Gastroesophageal sphincter (tissue), 3 donors: ENCODE data around the gene IST1.

Source experiments
- EP300 ChIP-seq: sonication (generic); formaldehyde crosslinking; IDR thresholded peaks from one replicate; pipeline ENCODE4 v1.6.1; 2017; ENCODE audit warnings: antibody characterized with exemption, mild to moderate bottlenecking
- POLR2A ChIP-seq, 2 donors: fragments of 450-650 bp; IDR thresholded peaks; one replicate each; pipeline ENCODE4 v1.6.1; 2017; ENCODE audit warnings: antibody characterized with exemption in 2 of 2, mild to moderate bottlenecking in 2 of 2, moderate library complexity in 1 of 2
- TF ChIP-seq, protein P1 (sequence below), 4 experiments: fragments of 200-600 bp in 2 of 4; fragments of 450-650 bp in 2 of 4; sonication (generic) in 1 of 4; IDR thresholded peaks; one replicate each; pipeline ENCODE4 v1.5.1; 2017 to 2019; ENCODE audit warnings: antibody characterized with exemption in 4 of 4, mild to moderate bottlenecking in 2 of 4, moderate library complexity in 2 of 4

DNA sequence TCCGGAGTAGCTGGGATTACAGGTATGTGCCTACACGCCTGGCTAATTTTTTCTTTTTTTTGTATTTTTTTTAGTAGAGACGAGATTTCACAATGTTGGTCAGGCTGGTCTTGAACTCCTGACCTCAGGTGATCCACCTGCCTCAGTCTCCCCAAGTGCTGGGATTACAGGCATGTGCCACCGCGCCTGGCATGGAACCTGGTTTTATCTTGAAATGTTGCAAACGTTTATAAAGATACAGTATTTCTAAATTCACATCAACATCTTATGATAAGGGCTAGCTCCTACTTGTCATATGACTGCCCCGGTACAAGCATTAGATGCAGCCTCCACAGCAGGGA lies 1.5 kb upstream of the IST1 start:
- TF ChIP-seq, protein P1, sequence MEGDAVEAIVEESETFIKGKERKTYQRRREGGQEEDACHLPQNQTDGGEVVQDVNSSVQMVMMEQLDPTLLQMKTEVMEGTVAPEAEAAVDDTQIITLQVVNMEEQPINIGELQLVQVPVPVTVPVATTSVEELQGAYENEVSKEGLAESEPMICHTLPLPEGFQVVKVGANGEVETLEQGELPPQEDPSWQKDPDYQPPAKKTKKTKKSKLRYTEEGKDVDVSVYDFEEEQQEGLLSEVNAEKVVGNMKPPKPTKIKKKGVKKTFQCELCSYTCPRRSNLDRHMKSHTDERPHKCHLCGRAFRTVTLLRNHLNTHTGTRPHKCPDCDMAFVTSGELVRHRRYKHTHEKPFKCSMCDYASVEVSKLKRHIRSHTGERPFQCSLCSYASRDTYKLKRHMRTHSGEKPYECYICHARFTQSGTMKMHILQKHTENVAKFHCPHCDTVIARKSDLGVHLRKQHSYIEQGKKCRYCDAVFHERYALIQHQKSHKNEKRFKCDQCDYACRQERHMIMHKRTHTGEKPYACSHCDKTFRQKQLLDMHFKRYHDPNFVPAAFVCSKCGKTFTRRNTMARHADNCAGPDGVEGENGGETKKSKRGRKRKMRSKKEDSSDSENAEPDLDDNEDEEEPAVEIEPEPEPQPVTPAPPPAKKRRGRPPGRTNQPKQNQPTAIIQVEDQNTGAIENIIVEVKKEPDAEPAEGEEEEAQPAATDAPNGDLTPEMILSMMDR (IDR thresholded peaks at IDR 0.05): no peak
- TF ChIP-seq POLR2A (IDR thresholded peaks at IDR 0.05): no peak
- TF ChIP-seq EP300: no peak
